SJCRH30 (cell line): ENCODE measurements around the gene PRRC2A. TPM values are rescaled to one million over a fixed set of nuclear protein-coding genes. Genes with fewer than 3 reads are reported as not detected.

Source experiments
- DNase-seq, 2 experiments: peaks; one replicate each; pipeline ENCODE4 v3.0.0-alpha.2; 2015 to 2020
- H3K27ac ChIP-seq: fragments of 250-450 bp; sonication (Bioruptor Pico); 2 replicates; pipeline ENCODE4 v1.5.1; 2020; ENCODE audit warnings: mild to moderate bottlenecking, moderate library complexity
- H3K27me3 ChIP-seq: fragments of 250-450 bp; sonication (Bioruptor Pico); 2 replicates; pipeline ENCODE4 v1.5.1; 2020; ENCODE audit warnings: mild to moderate bottlenecking, moderate library complexity
- H3K36me3 ChIP-seq: fragments of 250-450 bp; sonication (Bioruptor Pico); 2 replicates; pipeline ENCODE4 v1.5.1; 2020; ENCODE audit warnings: mild to moderate bottlenecking, moderate library complexity
- H3K4me1 ChIP-seq: fragments of 250-450 bp; sonication (Bioruptor Pico); 2 replicates; pipeline ENCODE4 v1.5.1; 2020; ENCODE audit warnings: mild to moderate bottlenecking, moderate library complexity
- H3K4me3 ChIP-seq: fragments of 250-450 bp; sonication (Bioruptor Pico); 2 replicates; pipeline ENCODE4 v1.5.1; 2020; ENCODE audit warnings: mild to moderate bottlenecking, moderate library complexity
- H3K9me3 ChIP-seq: fragments of 250-450 bp; sonication (Bioruptor Pico); replicated peaks from 2 replicates; pipeline ENCODE4 v1.5.1; 2020; ENCODE audit warnings: mild to moderate bottlenecking, moderate library complexity
- total RNA-seq: library from RNA; depleted of rRNA; stranded (reverse); fragments of >200 nt; shearing (Covaris generic); gene quantifications from 2 replicates; pipeline ENCODE4 v1.2.3, GENCODE V29; 2014

PRRC2A gene
- total RNA-seq, 1 experiment from 2014 or later, result 109 TPM

- Histone ChIP-seq H3K27ac (no peak overlapping the region), H3K36me3 (no peaks in the 10 kb centered on the region), H3K4me3 (no peak overlapping the region), H3K4me1 (no peaks in the 10 kb centered on the region), H3K9me3 (no peaks in the 10 kb centered on the region), H3K27me3 (no peaks in the 10 kb centered on the region)
- no peak for DNase-seq
These were observed 13.2 kb upstream of the PRRC2A start for GRCh38 chr6:31607317-31607716.

DNA sequence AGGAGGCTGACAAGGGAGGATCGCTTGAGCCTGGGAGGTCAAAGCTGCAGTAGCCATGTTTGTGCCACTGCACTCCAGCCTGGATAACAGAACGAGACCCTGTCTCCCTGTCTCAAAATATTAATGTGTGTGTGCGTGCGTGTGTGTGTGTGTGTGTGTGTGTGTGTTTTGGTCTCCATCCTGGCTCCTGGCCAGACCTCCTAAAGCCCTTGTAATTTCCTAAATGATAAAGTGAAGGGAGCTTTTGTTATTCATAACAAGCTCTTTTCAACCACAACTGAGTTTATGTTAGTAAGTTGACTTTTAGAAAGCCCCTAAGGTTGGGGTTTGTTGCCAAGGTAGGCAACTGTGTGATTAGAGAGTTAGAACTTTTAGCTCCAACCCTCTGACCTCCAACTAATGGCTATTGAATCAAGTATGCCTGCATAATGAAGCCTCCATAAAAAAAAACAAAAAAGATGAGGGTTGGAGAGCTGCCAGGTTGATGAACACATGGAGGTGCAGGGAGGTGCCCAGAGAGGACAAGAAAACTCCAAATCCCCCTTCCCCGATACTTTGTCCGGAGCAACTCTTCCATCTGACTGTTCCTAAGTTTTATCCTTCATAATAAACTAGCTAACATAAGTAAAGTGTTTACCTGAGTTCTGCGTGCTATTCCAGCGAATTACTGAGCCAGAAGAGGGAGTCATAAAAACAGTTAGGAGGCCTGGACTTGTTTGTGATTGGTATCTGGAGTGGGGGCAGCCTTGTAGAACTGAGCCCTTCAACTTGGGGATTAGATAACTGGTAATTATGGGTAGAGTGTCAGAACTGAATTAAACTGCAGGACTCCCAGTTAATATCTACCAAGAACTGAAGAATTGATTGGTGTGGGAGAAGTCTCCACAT is 10.8 kb upstream of the PRRC2A start:
- Histone ChIP-seq H3K9me3 (no peaks in the 10 kb centered on the region), H3K4me1 (no peaks in the 10 kb centered on the region), H3K36me3 (no peaks in the 10 kb centered on the region), H3K27ac (no peak overlapping the region), H3K27me3 (no peaks in the 10 kb centered on the region), H3K4me3 (no peak overlapping the region)
- DNase-seq, result peak in 1 of 2 experiments; percentile 30

DNA sequence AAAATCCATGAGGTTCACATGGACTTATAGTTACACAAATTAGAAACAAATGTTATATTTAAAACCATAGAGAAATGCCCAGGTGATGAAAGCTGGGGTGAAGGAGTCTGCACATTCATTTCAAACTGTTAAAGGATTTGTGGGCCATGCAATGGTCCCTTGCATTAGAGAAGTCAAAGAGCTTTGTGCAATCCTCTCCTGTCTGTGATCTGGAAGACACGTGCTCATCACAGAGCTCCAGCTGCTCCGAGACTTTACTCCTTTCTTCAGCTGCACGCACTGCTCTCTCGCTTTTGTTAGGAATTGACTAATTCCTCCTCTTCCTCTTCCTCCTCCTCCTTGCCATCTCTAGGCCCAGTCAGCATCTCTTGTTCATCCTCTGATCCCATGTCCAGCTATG is 9.5 kb upstream of the PRRC2A start:
- DNase-seq, result no peak
- H3K27me3 ChIP-seq, result no peaks in the 10 kb centered on the region
- no peak overlapping the region for H3K4me3 ChIP-seq
- H3K9me3 ChIP-seq, result no peaks in the 10 kb centered on the region
- no peaks in the 10 kb centered on the region for H3K36me3 ChIP-seq
- H3K4me1 ChIP-seq, result no peaks in the 10 kb centered on the region
- no peak overlapping the region for H3K27ac ChIP-seq

DNA sequence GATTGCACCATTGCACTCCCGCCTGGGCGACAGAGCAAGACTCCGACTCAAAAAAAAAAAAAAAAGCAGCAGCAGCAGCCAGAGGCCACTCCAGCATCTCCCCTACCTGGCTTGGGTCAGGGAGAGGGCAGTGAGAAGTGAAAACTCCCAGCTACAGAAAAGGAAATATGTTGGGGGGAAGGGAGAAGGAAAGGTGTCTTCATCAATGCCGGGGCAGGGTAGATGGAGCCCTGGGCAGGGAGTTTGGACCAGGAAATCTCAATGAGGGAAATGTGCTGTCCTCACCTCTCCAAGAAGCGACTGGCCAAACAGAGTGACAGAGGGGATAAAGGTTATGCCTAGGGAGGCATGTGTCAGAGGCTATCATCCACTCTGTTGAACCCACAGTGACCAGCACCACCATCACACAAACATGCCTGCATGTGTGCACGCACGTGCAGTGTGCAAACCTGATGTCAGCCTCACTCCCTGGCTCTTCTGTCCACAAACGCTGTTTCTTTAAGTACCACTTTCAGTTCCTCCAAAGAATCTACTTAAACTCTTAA is 6.4 kb upstream of the PRRC2A start:
- H3K4me1 ChIP-seq, result no peaks in the 10 kb centered on the region
- no peaks in the 10 kb centered on the region for H3K36me3 ChIP-seq
- no peak overlapping the region for H3K4me3 ChIP-seq
- H3K27ac ChIP-seq, result no peak overlapping the region
- no peaks in the 10 kb centered on the region for H3K27me3 ChIP-seq
- DNase-seq, result no peak
- no peaks in the 10 kb centered on the region for H3K9me3 ChIP-seq

GRCh38 chr6:31614684-31615578 is 5.6 kb upstream of the PRRC2A start, which contains the start of gene AIF1:
AIF1 (plus strand) TSS chr6:31615234; CDS start chr6:31615330, 96 bp downstream.
- no peaks in the 10 kb centered on the region for H3K36me3 ChIP-seq
- no peak for DNase-seq
- no peaks in the 10 kb centered on the region for H3K9me3 ChIP-seq
- H3K27me3 ChIP-seq, result no peaks in the 10 kb centered on the region
- no peak within 1 kb of the TSS for H3K27ac ChIP-seq
- no peak within 1 kb of the TSS for H3K4me3 ChIP-seq
- no peaks in the 10 kb centered on the region for H3K4me1 ChIP-seq

- Histone ChIP-seq H3K27ac (no peak overlapping the region), H3K27me3 (no peaks in the 10 kb centered on the region), H3K36me3 (no peaks in the 10 kb centered on the region), H3K4me1 (no peaks in the 10 kb centered on the region), H3K4me3 (no peak overlapping the region), H3K9me3 (no peaks in the 10 kb centered on the region)
- no peak for DNase-seq
These were observed 4.8 kb upstream of the PRRC2A start for GRCh38 chr6:31615748-31616147.

- Histone ChIP-seq H3K27ac (no peak overlapping the region), H3K9me3 (no peaks in the 10 kb centered on the region), H3K4me1 (no peaks in the 10 kb centered on the region), H3K27me3 (no peaks in the 10 kb centered on the region), H3K36me3 (0 out of 2 replicates have a peak, but pooled peaks cover 3% of the 10 kb centered on the region), H3K4me3 (no peak overlapping the region)
- no peak for DNase-seq
These were observed 3.5 kb upstream of the PRRC2A start for GRCh38 chr6:31617010-31617409.

GRCh38 chr6:31619805-31620585 is 520 bp upstream of the PRRC2A start:
- Histone ChIP-seq H3K27me3 (no peaks in the 10 kb centered on the region), H3K36me3 (peaks cover 28% of the 10 kb centered on the region), H3K4me1 (no peaks in the 10 kb centered on the region), H3K27ac (peak overlapping the region; percentile 91), H3K9me3 (no peaks in the 10 kb centered on the region), H3K4me3 (peak overlapping the region; percentile 64)
- peak; percentile 98 for DNase-seq

- H3K4me3 ChIP-seq, result peak overlapping the region; percentile 95
- peaks cover 43% of the 10 kb centered on the region for H3K36me3 ChIP-seq
- DNase-seq, result peak in 1 of 2 experiments; percentile 20
- no peaks in the 10 kb centered on the region for H3K27me3 ChIP-seq
- H3K4me1 ChIP-seq, result no peaks in the 10 kb centered on the region
- H3K27ac ChIP-seq, result peak overlapping the region; percentile 91
- no peaks in the 10 kb centered on the region for H3K9me3 ChIP-seq
These were observed 915 bp downstream of the PRRC2A start for GRCh38 chr6:31621320-31621939.

DNA sequence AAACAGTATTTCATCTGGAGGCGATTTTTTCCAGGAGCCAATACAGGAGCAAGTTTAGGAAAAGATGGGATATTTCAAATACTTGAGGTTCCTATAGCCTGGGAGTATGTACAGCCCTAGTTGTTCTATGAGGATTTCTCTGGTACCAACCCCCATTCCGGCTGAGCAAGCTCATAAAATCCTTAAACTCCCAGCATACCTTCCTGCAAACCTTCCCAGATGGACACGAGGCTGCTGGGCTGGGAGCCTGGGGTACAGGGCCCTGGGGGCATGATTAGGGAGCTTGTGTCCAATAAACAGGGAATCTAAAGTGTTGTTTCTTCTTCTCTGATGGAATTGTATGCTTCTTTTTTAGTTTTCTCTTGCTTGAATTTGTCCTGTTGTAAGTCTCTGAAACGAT is 1.5 kb downstream of the PRRC2A start:
- Histone ChIP-seq H3K9me3 (no peaks in the 10 kb centered on the region), H3K27ac (no peak overlapping the region; the same call in none of the 2 replicates), H3K4me1 (no peaks in the 10 kb centered on the region), H3K36me3 (peaks cover 48% of the 10 kb centered on the region), H3K4me3 (peak overlapping the region; percentile 95), H3K27me3 (no peaks in the 10 kb centered on the region)
- peak in 1 of 2 experiments; percentile 24 for DNase-seq

DNA sequence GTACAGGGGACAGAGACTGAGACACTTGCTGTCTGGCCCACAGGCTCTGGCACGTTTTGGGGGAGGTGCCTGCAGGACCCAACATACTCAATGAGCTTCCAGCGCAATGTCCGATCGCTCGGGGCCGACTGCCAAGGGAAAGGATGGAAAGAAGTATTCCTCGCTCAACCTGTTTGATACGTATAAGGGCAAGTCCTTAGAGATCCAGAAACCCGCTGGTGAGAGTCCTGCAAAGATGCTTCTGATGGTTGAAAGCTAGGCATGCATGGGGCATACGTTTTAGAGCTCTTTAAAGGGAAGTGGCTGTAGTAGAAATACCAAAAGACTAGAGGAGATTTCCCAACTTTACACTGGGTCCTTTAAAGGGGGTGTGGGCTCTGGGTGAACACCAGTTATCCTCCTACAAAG is 2.2 kb downstream of the PRRC2A start:
- Histone ChIP-seq H3K36me3 (peaks cover 55% of the 10 kb centered on the region), H3K4me1 (no peaks in the 10 kb centered on the region), H3K4me3 (peak overlapping the region; percentile 95), H3K9me3 (no peaks in the 10 kb centered on the region), H3K27me3 (no peaks in the 10 kb centered on the region), H3K27ac (no peak overlapping the region; the same call in 1 of the 2 replicates)
- DNase-seq, result no peak

- no peaks in the 10 kb centered on the region for H3K9me3 ChIP-seq
- no peaks in the 10 kb centered on the region for H3K4me1 ChIP-seq
- no peak overlapping the region for H3K27ac ChIP-seq
- peaks cover 69% of the 10 kb centered on the region for H3K36me3 ChIP-seq
- H3K27me3 ChIP-seq, result no peaks in the 10 kb centered on the region
- H3K4me3 ChIP-seq, result no peak overlapping the region
- no peak for DNase-seq
These were observed 3.6 kb downstream of the PRRC2A start for GRCh38 chr6:31624070-31624469.

GRCh38 chr6:31626952-31627351 is 6.4 kb downstream of the PRRC2A start:
- peaks cover 92% of the 10 kb centered on the region for H3K36me3 ChIP-seq
- DNase-seq, result no peak
- no peaks in the 10 kb centered on the region for H3K9me3 ChIP-seq
- H3K27me3 ChIP-seq, result no peaks in the 10 kb centered on the region
- no peaks in the 10 kb centered on the region for H3K4me1 ChIP-seq
- no peak overlapping the region for H3K27ac ChIP-seq
- no peak overlapping the region for H3K4me3 ChIP-seq
